ENCODE data around the gene RCOR2.

GRCh38 chr11:63869683-63870082 is 47.3 kb downstream of the RCOR2 start:
- no peak for TF ChIP-seq CTCF (IDR thresholded peaks at IDR 0.05)
- TF ChIP-seq POLR2A (IDR thresholded peaks at IDR 0.05; ENCODE audit: low read depth), result no peak
- TF ChIP-seq EP300 (IDR thresholded peaks at IDR 0.05), result no peak
- no peak for TF ChIP-seq POLR2AphosphoS5 (IDR thresholded peaks at IDR 0.05)

All from esophagus muscularis mucosa (tissue), 4 donors.